Vagina (tissue), 2 donors: ENCODE data around the gene ZNF408.

Experiments
- CTCF ChIP-seq, 3 experiments: fragments of 450-650 bp in 2 of 3; fragments of 200-600 bp in 1 of 3; sonication (generic) in 1 of 3; IDR thresholded peaks; one replicate each; pipeline ENCODE4 v1.5.1; 2017 to 2019; ENCODE audit warnings: antibody characterized with exemption in 3 of 3, mild to moderate bottlenecking in 2 of 3, moderate library complexity in 2 of 3
- POLR2A ChIP-seq, 2 donors: fragments of 450-650 bp; IDR thresholded peaks; one replicate each; pipeline ENCODE4 v1.6.1; 2017; ENCODE audit warnings: antibody characterized with exemption in 2 of 2, mild to moderate bottlenecking in 2 of 2, moderate library complexity in 2 of 2
- POLR2AphosphoS5 ChIP-seq, 2 donors: sonication (generic); formaldehyde crosslinking; IDR thresholded peaks; one replicate each; pipeline ENCODE4 v1.9.0; 2017; ENCODE audit warnings: antibody characterized with exemption in 2 of 2, mild to moderate bottlenecking in 2 of 2, low read depth in 1 of 2; ENCODE audit not compliant: insufficient read depth in 1 of 2

GRCh38 chr11:46672381-46672839, 28.4 kb upstream of the ZNF408 start:
- no peak for TF ChIP-seq POLR2AphosphoS5 (IDR thresholded peaks at IDR 0.05; ENCODE audit: insufficient read depth in 1 of 2, low read depth in 1 of 2)
- no peak for TF ChIP-seq CTCF (IDR thresholded peaks at IDR 0.05)
- no peak for TF ChIP-seq POLR2A (IDR thresholded peaks at IDR 0.05)
